ENCODE measurements around the gene EGFLAM.
A peak's percentile ranks its signal among the peaks of the same experiment; 100 is the strongest.

The EGFLAM gene

GRCh38 chr5:38265546-38266179 lies 7.3 kb downstream of the EGFLAM start:
- peak in 40 of 56 donors; percentile 2 to 77 (median 24) for DNase-seq

GRCh38 chr5:38267372-38267771 lies 9.0 kb downstream of the EGFLAM start:
- DNase-seq = no peak

GRCh38 chr5:38273626-38274025 lies 15.3 kb downstream of the EGFLAM start:
- DNase-seq = no peak

GRCh38 chr5:38274370-38274769 lies 16.0 kb downstream of the EGFLAM start:
- DNase-seq = no peak

GRCh38 chr5:38284384-38284783 lies 26.0 kb downstream of the EGFLAM start:
- no peak for DNase-seq

GRCh38 chr5:38285226-38285625 lies 26.9 kb downstream of the EGFLAM start:
- DNase-seq = peak in 18 of 56 donors; percentile 1 to 25 (median 6)

GRCh38 chr5:38286002-38286401 lies 27.6 kb downstream of the EGFLAM start:
- DNase-seq = no peak

- no peak for DNase-seq
These were observed 28.8 kb downstream of the EGFLAM start for GRCh38 chr5:38287124-38287523.

- DNase-seq = no peak
These were observed 31.1 kb downstream of the EGFLAM start for GRCh38 chr5:38289457-38289856.

- no peak for DNase-seq
These were observed 31.8 kb downstream of the EGFLAM start for GRCh38 chr5:38290028-38290653.

GRCh38 chr5:38291355-38291754 lies 33.0 kb downstream of the EGFLAM start:
- DNase-seq = no peak

- DNase-seq = no peak
These were observed 33.9 kb downstream of the EGFLAM start for GRCh38 chr5:38292228-38292627.

- DNase-seq = no peak
These were observed 37.4 kb downstream of the EGFLAM start for GRCh38 chr5:38295751-38296150.

- no peak for DNase-seq
These were observed 39.7 kb downstream of the EGFLAM start for GRCh38 chr5:38297830-38298608.

GRCh38 chr5:38299585-38299984 lies 41.2 kb downstream of the EGFLAM start:
- no peak for DNase-seq

GRCh38 chr5:38305148-38305547 lies 46.8 kb downstream of the EGFLAM start:
- DNase-seq = no peak

GRCh38 chr5:38307845-38308244 lies 49.5 kb downstream of the EGFLAM start:
- no peak for DNase-seq

GRCh38 chr5:38316544-38317224 lies 58.3 kb downstream of the EGFLAM start:
- DNase-seq = no peak

- no peak for DNase-seq
These were observed 59.5 kb downstream of the EGFLAM start for GRCh38 chr5:38317868-38318267.

- no peak for DNase-seq
These were observed 61.1 kb downstream of the EGFLAM start for GRCh38 chr5:38319491-38319890.

- DNase-seq = no peak
These were observed 63.6 kb downstream of the EGFLAM start for GRCh38 chr5:38321978-38322377.

Measured in nucleus accumbens (tissue), 56 donors.